DOHH2 (cell line): ENCODE measurements around the gene KIDINS220.

Experiments used
- H3F3A ChIP-seq: fragments of 200-600 bp; sonication (generic), shearing (Covaris generic); 2 replicates; pipeline ENCODE4 v1.6.0; 2016; ENCODE audit warnings: antibody characterized with exemption, mild to moderate bottlenecking; ENCODE audit not compliant: control insufficient read depth, insufficient read depth
- H3K27ac ChIP-seq: fragments of 200-600 bp; sonication (generic); 2 replicates; pipeline ENCODE4 v1.5.1; 2014; ENCODE audit warnings: low read depth, mild to moderate bottlenecking, low read length, moderate library complexity
- H3K27me3 ChIP-seq: fragments of 200-600 bp; sonication (generic); 2 replicates; pipeline ENCODE4 v1.6.1; 2014; ENCODE audit warnings: mild to moderate bottlenecking, low read length, mixed read lengths; ENCODE audit not compliant: control insufficient read depth
- H3K36me3 ChIP-seq: fragments of 200-600 bp; sonication (generic); 2 replicates; pipeline ENCODE4 v1.6.1; 2014; ENCODE audit warnings: mild to moderate bottlenecking, low read length, moderate library complexity, mixed read lengths; ENCODE audit not compliant: control insufficient read depth
- H3K4me1 ChIP-seq: fragments of 200-600 bp; sonication (generic); 2 replicates; pipeline ENCODE4 v1.6.1; 2014; ENCODE audit warnings: mild to moderate bottlenecking, low read length, mixed read lengths; ENCODE audit not compliant: control insufficient read depth
- H3K4me2 ChIP-seq: fragments of 200-600 bp; sonication (generic); 2 replicates; pipeline ENCODE4 v1.6.0; 2014; ENCODE audit warnings: mild to moderate bottlenecking, low read length, moderate library complexity
- H3K4me3 ChIP-seq: fragments of 200-600 bp; sonication (generic); 2 replicates; pipeline ENCODE4 v1.5.1; 2014; ENCODE audit warnings: mild to moderate bottlenecking, low read length, mixed read lengths
- H3K79me2 ChIP-seq: fragments of 200-600 bp; sonication (generic); 2 replicates; pipeline ENCODE4 v1.6.1; 2014; ENCODE audit warnings: mild to moderate bottlenecking, low read length, mixed read lengths; ENCODE audit not compliant: control insufficient read depth
- H3K9me2 ChIP-seq: fragments of 200-600 bp; sonication (generic); replicated peaks from 2 replicates; pipeline ENCODE4 v1.6.1; 2014; ENCODE audit warnings: mild to moderate bottlenecking, low read length, mixed read lengths; ENCODE audit not compliant: control insufficient read depth
- H3K9me3 ChIP-seq: fragments of 200-600 bp; sonication (generic); 2 replicates; pipeline ENCODE4 v1.6.1; 2014; ENCODE audit warnings: antibody characterized with exemption, low read length, mixed read lengths; ENCODE audit not compliant: control insufficient read depth, insufficient read depth
- H4K20me1 ChIP-seq: fragments of 200-600 bp; sonication (generic); 2 replicates; pipeline ENCODE4 v1.6.0; 2014; ENCODE audit warnings: low read depth, mild to moderate bottlenecking, antibody characterized with exemption, low read length, moderate library complexity; ENCODE audit not compliant: control insufficient read depth, insufficient read depth
- EZH2phosphoT487 ChIP-seq: fragments of 200-600 bp; sonication (generic); IDR thresholded peaks from 2 replicates; pipeline ENCODE4 v1.6.1; 2017; ENCODE audit warnings: borderline replicate concordance, mild to moderate bottlenecking, antibody characterized with exemption, low read length, moderate library complexity, mixed read lengths
- TF ChIP-seq, protein P1 (sequence below): fragments of 200-600 bp; sonication (generic); IDR thresholded peaks from one replicate; pipeline ENCODE4 v1.5.1; 2014; ENCODE audit warnings: antibody characterized with exemption, mild to moderate bottlenecking, low read depth, low read length; ENCODE audit not compliant: poor library complexity, severe bottlenecking

KIDINS220 gene

GRCh38 chr2:8862230-8862629 is 24.8 kb upstream of the KIDINS220 start:
- Histone ChIP-seq H3K4me3 (no peak overlapping the region), H3F3A (no peaks in the 10 kb centered on the region), H3K4me1 (no peaks in the 10 kb centered on the region), H4K20me1 (no peaks in the 10 kb centered on the region), H3K9me3 (no peaks in the 10 kb centered on the region), H3K36me3 (no peaks in the 10 kb centered on the region), H3K9me2 (no peaks in the 10 kb centered on the region), H3K79me2 (no peaks in the 10 kb centered on the region), H3K4me2 (no peak overlapping the region), H3K27me3 (no peaks in the 10 kb centered on the region), H3K27ac (no peak overlapping the region)
- no peak for TF ChIP-seq EZH2phosphoT487
- TF ChIP-seq, protein P1, sequence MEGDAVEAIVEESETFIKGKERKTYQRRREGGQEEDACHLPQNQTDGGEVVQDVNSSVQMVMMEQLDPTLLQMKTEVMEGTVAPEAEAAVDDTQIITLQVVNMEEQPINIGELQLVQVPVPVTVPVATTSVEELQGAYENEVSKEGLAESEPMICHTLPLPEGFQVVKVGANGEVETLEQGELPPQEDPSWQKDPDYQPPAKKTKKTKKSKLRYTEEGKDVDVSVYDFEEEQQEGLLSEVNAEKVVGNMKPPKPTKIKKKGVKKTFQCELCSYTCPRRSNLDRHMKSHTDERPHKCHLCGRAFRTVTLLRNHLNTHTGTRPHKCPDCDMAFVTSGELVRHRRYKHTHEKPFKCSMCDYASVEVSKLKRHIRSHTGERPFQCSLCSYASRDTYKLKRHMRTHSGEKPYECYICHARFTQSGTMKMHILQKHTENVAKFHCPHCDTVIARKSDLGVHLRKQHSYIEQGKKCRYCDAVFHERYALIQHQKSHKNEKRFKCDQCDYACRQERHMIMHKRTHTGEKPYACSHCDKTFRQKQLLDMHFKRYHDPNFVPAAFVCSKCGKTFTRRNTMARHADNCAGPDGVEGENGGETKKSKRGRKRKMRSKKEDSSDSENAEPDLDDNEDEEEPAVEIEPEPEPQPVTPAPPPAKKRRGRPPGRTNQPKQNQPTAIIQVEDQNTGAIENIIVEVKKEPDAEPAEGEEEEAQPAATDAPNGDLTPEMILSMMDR = no peak

DNA sequence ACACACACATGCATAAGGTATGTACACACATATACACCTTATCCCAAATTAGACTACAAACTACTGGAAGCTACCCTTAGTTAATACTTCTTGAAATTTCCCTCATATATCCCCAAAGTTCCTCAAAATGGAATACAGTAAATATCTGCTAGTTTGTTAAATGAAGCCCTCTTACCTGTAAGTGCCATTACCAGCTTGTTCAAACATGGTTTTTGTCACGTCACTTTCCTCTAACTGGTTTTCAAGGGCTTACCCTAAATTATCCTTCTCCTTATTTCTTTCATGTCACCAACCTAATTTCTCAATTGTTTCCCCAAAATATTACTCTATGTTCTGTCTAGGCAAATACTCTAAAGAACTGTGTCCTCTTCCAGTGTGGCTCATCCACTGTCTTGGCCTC is 24.4 kb upstream of the KIDINS220 start:
- Histone ChIP-seq H3K4me3 (no peak overlapping the region), H3K36me3 (no peaks in the 10 kb centered on the region), H3K9me3 (no peaks in the 10 kb centered on the region), H3K4me2 (no peak overlapping the region), H3K79me2 (no peaks in the 10 kb centered on the region), H4K20me1 (no peaks in the 10 kb centered on the region), H3K4me1 (no peaks in the 10 kb centered on the region), H3K9me2 (no peaks in the 10 kb centered on the region), H3K27me3 (no peaks in the 10 kb centered on the region), H3K27ac (no peak overlapping the region), H3F3A (no peaks in the 10 kb centered on the region)
- TF ChIP-seq, protein P1 = no peak
- no peak for TF ChIP-seq EZH2phosphoT487

DNA sequence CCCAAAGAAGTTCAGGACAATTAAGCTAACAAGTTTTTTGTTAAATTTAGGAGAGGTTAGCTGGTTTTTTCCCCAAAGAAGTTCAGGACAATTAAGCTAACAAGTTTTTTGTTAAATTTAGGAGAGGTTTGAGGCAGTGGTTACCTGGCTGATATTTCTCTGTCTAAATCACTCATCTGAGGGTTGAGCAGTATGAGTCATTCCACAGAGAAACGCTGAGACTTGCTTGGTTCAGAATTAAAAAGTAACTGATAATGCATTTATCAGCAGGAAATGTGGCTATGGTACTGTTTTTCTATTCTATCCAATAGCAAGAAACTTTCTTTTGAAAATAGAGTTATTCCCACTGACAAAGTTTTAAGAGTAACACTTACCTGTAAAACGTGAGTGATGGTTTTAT is 22.8 kb upstream of the KIDINS220 start:
- H3K9me3 ChIP-seq = no peaks in the 10 kb centered on the region
- H4K20me1 ChIP-seq = no peaks in the 10 kb centered on the region
- H3F3A ChIP-seq = no peaks in the 10 kb centered on the region
- no peak overlapping the region for H3K27ac ChIP-seq
- H3K4me1 ChIP-seq = no peaks in the 10 kb centered on the region
- no peaks in the 10 kb centered on the region for H3K27me3 ChIP-seq
- H3K4me3 ChIP-seq = no peak overlapping the region
- H3K4me2 ChIP-seq = no peak overlapping the region
- H3K79me2 ChIP-seq = no peaks in the 10 kb centered on the region
- TF ChIP-seq, protein P1 = no peak
- no peak for TF ChIP-seq EZH2phosphoT487
- H3K36me3 ChIP-seq = no peaks in the 10 kb centered on the region
- H3K9me2 ChIP-seq = no peaks in the 10 kb centered on the region

- no peak for TF ChIP-seq EZH2phosphoT487
- TF ChIP-seq, protein P1 = no peak
- no peaks in the 10 kb centered on the region for H3K9me3 ChIP-seq
- H3F3A ChIP-seq = no peaks in the 10 kb centered on the region
- H4K20me1 ChIP-seq = no peaks in the 10 kb centered on the region
- no peak overlapping the region for H3K4me2 ChIP-seq
- no peaks in the 10 kb centered on the region for H3K79me2 ChIP-seq
- no peaks in the 10 kb centered on the region for H3K4me1 ChIP-seq
- no peaks in the 10 kb centered on the region for H3K27me3 ChIP-seq
- no peak overlapping the region for H3K4me3 ChIP-seq
- H3K9me2 ChIP-seq = no peaks in the 10 kb centered on the region
- no peak overlapping the region for H3K27ac ChIP-seq
- no peaks in the 10 kb centered on the region for H3K36me3 ChIP-seq
These were observed 21.5 kb upstream of the KIDINS220 start for GRCh38 chr2:8858910-8859309.
